SJSA1 (cell line): ENCODE measurements around the gene XPO1. TPM values are rescaled to one million over a fixed set of nuclear protein-coding genes. Genes with fewer than 3 reads are reported as not detected.

Source experiments
- total RNA-seq: library from RNA; depleted of rRNA; stranded (reverse); fragments of >200 nt; shearing (Covaris generic); gene quantifications from 2 replicates; pipeline ENCODE4 v1.2.3, GENCODE V29; 2014; rRNA removed

The XPO1 gene
- total RNA-seq, 1 experiment from 2014 or later = 241 TPM

Other genes starting within 250 kb of the XPO1 start
- 59.1 and 63.3 TPM in 2 replicates for gene USP34, start 67.3 kb downstream of the XPO1 start, total RNA-seq